HG02623 (cell line): ENCODE measurements around the gene HAX1.
"Not testable (repeated sequence)": the region's sequence is repeated elsewhere in the genome, so short reads cannot be mapped to it uniquely, and the experiment has no call there.

Experiments used
- ATAC-seq: cut with Tn5 transposase; IDR thresholded peaks from one replicate; pipeline ENCODE4 v1.9.1; 2021; ENCODE audit warnings: moderate library complexity; ENCODE audit not compliant: unreplicated experiment

HAX1 gene

DNA sequence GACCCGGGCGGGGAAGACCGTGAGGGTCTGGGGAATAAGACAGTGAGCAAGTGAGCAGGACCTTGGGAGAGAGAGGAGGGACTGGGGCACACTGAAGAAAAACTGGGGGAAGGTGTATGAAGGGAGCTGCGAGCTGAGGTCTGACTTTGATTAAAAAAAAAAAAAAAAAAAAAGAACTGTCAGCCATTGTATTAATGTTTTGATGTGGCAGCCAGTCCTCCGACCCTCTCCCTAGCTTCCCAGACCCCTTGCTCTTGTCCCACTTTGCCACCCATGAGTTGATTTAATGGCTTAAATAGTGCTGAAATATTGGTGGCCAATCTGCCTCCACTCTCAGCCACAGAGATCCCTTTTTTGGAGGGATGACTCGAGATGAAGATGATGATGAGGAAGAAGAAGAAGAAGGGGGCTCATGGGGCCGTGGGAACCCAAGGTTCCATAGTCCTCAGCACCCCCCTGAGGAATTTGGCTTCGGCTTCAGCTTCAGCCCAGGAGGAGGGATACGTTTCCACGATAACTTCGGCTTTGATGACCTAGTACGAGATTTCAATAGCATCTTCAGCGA lies 652 bp downstream of the HAX1 start:
- no peak for ATAC-seq

DNA sequence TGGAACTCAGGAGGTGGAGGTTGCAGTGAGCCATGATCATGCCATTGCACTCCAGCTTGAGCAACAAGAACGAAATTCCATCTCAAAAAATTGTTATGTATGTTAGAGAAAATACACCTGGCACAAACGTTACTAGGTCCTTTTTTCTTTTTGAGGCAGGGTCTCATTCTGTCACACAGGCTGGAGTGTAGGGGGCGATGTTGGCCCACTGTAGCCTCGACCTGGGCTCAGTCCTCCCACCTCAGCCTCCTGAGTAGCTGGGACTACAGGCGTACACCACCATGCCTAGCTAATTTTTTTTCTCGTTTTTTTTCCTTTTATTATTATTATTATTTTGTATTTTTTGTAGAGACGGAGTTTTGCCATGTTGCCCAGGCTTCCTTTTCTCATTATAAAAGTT lies 4.4 kb downstream of the HAX1 start:
- no peak for ATAC-seq

DNA sequence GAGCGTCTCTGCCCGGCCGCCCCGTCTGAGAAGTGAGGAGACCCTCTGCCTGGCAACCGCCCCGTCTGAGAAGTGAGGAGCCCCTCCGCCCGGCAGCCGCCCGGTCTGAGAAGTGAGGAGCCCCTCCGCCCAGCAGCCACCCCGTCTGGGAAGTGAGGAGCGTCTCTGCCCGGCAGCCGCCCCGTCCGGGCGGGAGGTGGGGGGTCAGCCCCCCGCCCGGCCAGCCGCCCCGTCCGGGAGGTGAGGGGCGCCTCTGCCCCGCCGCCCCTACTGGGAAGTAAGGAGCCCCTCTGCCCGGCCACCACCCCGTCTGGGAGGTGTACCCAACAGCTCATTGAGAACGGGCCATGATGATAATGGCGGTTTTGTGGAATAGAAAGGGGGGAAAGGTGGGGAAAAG lies 15.2 kb downstream of the HAX1 start:
- not testable (repeated sequence) for ATAC-seq

DNA sequence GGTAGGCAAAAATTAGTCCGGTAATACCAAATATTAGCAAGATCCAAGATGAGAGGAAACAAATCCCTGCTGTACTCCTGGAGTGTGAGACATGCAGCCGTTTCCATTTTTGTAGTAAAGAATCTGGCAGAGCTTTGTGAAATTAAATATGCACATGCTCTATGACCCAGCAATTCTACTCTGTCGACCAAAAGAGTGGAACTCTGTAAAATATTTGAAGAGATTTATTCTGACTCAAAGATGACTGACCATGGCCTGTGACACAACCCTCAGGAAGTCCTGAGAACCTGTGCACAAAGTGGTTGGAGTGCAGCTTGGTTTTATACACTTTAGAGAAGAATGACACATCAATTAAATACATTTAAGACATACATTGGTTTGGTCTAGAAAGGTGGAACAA lies 16.2 kb downstream of the HAX1 start:
- ATAC-seq: no peak

DNA sequence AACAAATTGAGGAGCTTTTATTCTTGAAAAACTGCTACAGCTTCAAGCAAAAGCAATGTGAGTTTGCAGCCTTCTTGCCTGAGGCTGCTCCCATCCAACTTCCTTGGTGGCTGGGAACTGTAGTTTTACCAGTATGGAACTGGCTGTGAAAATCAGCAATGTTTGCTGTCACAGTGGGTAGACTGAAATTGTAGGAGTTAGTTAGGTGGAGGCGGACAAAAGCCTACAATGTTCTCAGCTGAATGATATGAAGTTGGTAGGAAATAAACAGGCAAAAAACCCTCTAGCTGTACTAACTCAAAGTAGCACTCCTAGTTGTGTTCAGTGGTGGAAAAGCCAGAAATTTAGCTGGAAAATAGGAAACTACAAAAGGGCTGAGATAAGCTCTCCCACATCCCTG lies 18.5 kb downstream of the HAX1 start:
- ATAC-seq: no peak

DNA sequence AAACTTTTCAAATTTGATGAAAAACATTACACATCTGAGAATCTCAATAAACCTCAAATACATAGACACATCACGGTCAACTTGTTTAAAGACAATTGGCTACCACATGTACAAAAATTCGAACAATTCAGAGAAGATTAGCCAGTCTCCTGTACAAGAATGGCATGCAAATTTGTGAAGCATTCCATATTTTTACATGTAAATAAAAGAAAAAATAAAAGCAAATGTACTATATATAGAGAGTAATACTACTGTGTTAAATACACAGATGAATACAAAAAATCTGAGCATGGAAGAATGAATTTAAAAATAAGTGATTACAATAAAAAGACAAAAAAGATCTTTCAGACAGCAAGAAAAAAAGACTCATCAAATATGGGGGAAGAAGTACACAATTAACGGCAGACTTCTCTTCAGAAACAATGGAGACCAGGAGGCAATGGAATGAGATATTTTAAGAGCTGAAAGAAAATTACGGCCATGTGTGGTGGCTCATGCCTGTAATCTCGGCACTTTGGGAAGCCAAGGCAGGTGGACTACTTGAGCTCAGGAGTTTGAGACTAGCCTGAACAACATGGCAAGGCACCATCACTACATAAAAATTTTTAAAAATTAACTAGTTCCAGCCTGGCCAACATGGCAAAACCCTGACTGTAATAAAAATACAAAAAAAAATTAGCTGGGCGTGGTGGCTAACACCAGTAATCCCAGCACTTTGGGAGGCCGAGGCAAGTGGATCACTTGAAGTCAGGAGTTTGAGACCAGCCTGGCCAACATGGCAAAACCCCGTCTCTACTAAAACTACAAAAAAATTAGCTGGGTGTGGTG lies 23.2 kb downstream of the HAX1 start:
- no peak for ATAC-seq

DNA sequence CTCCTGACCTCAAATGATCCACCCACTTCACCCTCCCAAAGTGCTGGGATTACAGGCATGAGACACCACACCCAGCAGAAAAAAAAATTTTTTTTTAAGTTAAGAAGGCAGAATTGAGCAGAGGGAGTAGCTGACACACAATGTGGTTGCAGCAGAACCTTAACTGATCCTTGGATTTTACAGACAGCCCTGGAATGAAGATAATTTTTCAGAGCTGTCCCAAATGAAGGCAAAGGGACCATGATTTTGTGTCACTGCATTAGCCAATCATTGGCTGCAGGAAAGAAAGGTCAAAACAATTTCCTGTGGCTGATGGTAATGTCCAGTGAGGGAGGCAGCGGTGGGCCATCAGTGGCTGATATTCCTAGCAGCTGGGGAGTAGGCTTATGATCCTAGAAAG lies 29.2 kb downstream of the HAX1 start:
- ATAC-seq: no peak

DNA sequence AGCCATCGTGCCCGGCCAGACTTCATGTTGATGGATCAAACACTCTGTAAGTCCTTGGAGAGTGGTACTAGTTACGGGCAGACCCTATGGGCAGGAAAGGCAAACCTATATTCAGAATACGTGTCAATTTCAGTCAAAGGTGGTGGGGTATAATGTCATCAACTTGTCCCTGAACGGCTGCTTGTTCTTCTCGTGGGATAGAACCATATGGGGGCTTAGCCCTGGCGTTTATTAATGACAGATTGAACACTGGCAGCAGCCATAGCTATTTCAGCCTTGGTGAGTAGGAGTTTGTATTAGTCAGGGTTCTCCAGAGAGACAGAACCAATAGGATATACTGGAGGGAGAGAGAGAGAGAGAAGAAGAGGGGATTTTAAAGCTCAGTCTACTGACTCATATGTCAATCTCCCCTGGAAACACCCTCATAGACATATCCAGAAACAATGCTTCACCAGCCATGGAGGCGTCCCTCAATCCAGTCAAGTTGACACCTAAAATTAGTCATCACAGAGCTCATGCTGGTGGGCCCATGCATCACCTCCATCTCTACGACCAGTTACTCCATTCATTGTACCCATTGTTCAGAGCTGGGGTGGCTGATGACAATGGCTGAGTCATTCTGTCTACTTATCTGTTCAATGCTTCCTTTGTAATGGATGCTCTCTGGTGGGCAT lies 32.4 kb downstream of the HAX1 start:
- ATAC-seq: no peak

DNA sequence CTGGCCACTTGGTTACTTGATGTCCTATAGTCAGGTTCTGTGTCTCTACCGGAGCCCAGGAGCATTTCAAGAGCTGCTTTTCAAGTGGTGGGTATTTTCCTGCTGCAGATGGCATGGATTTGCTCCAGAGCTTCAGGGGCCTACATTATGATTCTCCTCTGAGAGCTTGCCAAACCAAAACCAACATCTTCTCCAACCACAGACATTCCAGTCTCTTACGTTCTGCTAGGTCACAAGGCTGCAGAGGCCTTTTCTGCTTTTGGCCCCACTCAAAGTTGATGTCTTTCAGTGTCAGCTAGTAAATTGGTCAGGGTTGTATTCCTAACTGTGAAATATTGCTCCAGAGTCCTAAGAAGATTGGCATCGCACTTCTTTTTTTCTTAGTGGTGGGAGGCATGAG lies 33.7 kb downstream of the HAX1 start:
- no peak for ATAC-seq

DNA sequence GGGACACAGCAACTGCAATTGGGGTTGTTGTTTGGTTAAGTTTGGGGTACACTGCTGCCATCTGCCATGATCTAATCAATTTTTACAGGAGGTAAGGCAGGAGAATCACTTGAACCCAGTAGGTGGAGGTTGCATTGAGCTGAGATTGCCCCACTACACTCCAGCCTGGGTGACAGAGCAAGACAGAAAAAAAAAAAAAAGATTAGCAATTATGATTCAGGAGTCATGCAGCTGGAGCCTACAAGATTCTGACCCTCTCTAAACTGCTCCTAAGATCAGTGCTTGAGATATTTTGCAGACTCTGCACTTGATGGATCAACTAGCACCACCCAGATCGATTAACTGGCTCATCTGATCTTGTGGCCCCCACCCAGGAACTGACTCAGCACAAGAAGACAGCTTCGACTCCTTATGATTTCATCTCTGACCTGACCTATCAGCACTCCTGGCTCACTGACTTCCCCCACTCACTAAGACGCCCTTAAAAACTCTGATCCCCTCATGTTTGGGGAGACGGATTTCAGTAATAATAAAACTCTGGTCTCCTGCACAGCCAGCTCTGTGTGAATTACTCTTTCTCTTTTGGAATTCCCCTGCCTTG lies 35.3 kb downstream of the HAX1 start:
- ATAC-seq: not testable (repeated sequence)

DNA sequence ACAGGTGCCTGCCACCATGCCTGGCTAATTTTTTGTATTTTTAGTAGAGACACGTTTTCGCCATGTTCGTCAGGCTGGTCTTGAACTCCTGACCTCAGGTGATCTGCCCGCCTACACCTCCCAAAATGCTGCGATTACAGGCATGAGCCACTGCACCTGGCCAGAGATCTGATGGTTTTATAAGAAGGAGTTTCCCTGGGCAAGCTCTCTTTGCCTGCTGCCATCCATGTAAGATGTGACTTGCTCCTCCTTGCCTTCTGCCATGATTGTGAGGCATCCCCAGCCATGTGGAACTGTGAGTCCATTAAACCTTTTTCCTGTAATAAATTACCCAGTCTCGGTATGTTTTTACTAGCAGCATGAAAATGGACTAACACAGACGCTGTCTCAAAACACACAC lies 36.7 kb downstream of the HAX1 start:
- ATAC-seq: not testable (repeated sequence)

DNA sequence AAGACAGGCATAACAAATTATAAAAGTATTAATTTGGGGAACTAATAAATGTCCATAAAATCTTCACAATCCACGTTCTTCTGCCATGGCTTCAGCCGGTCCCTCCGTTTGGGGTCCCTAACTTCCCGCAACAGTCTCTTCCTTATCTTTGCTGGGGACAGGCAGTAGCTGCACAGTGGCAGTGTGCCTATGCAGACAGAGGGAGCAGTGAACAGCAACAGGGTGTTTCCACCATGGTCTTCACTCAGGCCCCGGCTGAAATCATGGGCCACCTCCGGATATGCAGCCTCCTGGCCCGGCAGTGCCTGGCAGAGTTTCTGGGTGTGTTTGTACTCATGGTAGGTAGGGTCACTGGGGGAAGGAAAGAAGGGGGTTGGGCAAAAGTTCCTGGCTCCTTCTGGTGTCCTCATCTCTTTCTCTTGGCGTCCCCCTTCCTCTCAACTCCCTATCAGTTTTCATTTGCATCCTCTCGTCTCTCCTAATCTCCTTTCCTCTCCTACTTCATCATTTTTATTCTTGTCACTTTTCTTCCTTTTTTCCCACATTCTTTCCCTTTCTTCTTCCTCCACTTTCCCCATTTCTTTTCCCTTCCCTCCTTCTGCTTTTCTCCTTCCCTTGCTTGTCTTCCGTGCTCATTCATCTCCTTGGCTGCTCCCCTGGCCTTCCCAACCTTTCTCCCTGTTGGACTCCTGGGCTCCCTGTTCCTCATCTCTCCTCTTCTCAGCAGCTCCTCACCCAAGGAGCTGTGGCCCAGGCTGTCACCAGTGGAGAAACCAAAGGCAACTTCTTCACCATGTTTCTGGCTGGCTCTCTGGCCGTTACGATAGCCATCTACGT lies 40.0 kb downstream of the HAX1 start:
- not testable (repeated sequence) for ATAC-seq

DNA sequence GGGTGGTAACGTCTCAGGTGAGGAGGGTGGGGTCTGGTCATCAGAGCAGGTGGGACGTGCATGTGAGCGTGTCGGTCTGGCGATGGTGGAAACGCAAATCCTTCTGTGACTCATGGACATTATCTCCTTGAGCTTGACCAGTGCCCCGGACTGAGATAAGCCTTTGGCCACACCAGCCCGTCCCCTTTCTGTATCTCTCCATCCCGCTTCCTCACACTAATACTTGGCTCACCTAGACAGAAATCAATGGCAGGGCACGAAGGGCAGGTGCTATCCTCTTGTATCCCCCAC lies 40.6 kb downstream of the HAX1 start:
- ATAC-seq: no peak

DNA sequence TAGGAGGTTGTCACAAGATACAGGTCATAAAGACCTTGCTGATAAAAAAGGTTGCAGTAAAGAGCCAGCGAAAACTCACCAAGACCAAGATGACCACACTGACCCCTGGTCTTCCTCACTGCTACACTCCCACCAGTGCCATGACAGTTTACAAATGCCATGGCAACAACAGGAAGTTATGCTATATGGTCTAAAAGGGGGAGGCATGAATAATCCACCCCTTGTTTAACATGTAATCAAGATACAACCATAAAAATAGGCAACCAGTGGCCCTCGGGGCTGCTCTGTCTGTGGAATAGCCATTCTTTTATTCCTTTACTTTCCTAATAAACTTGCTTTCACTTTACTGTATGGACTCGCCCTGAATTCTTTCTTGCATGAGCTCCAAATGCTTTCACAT lies 41.8 kb downstream of the HAX1 start:
- not testable (repeated sequence) for ATAC-seq

DNA sequence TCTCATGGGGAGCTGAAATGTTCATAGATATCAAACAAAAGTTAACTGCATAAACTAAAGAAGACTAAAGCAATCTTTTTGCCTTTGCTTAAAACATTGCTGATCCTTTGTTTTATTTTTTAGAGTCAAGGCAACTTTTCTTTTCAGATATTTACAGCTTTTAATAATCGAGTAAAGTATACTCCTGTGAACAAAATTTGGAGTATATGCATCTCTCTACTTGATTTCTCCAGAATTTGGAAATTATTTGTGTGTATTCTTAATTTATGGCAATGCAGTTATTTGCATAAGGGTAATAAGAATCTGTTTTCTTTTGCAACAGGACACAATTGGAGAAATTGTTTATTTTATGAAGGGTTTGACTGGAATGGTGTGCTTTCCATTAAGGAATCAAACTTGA lies 44.3 kb downstream of the HAX1 start:
- ATAC-seq: no peak

DNA sequence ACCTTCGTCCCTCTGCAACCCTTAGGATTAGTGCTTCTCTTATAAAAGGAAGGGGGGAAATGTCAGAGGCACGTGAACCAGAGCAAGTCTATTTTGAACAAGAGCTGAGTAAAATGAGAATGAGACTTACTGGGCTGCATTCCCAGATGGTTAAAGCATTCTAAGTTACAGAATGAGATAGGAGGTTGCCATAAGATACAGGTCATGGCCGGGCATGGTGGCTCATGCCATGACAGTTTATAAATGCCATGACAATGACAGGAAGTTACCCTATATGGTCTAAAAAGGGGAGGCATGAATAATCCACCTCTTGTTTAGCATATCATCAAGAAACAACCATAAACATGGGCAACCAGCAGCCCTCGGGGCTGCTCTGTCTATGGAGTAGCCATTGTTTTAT lies 46.0 kb downstream of the HAX1 start:
- no peak for ATAC-seq

DNA sequence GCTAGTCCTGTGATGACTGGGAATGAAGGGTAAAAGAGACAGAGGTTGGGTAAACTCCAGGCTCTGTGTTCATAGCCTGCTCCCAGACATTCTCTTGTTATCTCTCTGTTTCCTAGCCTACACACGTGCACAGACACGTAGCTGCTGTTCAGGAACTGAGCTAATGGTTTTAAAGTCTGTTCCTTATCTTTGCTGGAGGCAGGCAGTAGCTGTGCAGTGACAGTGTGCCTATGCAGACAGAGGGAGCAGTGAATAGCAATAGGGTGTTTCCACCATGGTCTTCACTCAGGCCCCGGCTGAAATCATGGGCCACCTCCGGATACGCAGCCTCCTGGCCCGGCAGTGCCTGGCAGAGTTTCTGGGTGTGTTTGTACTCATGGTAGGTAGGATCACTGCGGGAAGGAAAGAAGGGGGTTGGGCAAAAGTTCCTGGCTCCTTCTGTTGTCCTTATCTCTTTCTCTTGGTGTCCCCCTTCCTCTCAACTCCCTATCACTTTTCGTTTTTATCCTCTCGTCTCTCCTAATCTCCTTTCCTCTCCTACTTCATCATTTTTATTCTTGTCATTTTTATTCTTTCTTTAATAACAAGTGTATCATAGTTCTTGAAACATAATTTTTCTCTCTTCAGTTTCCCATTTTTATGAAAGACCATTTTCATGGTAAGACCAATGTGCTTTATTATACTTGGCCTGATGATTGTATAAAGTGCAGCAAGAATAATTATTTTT lies 48.6 kb downstream of the HAX1 start, which contains the start of gene AQP10:
TSS of gene AQP10 (plus strand) at position 212 of the 727 bp plus-strand sequence. CDS start at position 275, 63 bp downstream.
- no peak for ATAC-seq

DNA sequence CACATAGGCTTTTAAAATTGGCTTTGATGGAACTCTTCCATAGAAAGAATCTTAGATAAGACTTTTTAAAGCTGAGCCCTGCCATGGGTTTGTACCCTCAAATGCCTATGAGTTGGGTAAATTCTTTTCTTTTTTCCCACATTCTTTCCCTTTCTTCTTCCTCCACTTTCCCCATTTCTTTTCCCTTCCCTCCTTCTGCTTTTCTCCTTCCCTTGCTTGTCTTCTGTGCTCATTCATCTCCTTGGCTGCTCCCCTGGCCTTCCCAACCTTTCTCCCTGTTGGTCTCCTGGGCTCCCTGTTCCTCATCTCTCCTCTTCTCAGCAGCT lies 49.1 kb downstream of the HAX1 start:
- ATAC-seq: not testable (repeated sequence)

DNA sequence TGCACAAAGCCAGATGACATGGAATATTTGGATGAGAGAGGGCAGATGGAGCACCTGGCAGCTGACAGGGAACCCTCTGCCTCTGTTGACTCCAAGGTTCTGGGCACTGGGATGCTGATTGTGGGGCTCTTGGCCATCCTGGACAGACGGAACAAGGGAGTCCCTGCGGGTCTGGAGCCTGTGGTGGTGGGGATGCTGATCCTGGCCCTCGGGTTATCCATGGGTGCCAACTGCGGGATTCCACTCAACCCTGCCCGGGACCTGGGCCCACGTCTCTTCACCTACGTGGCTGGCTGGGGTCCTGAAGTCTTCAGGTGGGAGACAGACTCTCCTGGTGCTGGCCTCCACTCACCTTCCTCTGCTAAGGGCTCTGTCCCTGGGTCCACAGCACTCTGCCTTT lies 51.1 kb downstream of the HAX1 start:
- no peak for ATAC-seq

DNA sequence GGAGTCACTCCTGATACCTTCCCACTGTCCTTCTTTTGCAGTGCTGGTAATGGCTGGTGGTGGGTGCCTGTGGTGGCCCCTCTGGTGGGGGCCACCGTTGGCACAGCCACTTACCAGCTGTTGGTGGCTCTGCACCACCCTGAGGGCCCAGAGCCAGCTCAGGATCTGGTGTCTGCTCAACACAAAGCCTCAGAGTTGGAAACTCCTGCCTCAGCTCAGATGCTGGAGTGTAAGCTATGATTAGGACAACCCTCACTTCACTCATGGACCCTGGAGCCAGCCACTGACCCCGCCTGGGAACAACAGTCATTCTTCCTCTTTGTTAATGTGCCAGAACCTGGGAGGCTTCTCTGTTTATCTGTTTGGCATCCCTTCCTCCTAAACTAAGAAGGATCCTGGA lies 51.8 kb downstream of the HAX1 start:
- ATAC-seq: no peak
